ENCODE measurements around the gene FBN2. TPM values are rescaled to one million over a fixed set of nuclear protein-coding genes. Genes with fewer than 3 reads are reported as not detected.

FBN2 gene
- total and polyA plus RNA-seq, 7 donors, result under 0.01 to 0.46 (median 0.04) TPM; not detected in 1

DNA sequence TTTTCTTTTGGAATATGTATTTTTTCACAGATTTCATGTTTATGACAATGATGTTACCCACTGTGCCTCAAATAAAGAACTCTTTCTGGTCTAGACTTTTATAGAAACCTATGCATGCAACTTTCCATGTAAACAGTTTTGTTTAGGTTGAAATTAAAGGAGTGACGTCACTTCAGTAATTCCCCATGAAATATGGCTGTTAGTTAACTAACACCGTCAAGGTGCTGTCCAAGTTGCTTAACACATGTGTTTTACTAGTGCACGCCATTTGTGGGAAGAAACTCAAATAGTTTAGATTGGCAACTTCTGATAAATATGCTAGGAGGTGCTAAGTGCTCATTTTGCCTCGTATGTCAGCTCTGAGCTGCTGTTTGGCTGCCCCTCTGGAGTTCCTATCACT, 102.2 kb downstream of the FBN2 start:
- Histone ChIP-seq H3K36me3 (ENCODE audit: insufficient read depth in 1 of 2, low read depth in 1 of 2) (no peaks in the 10 kb centered on the region), H3K9me3 (no peaks in the 10 kb centered on the region), H3K27ac (no peak overlapping the region), H3K4me1 (no peaks in the 10 kb centered on the region), H3K4me3 (no peak overlapping the region), H3K27me3 (ENCODE audit: insufficient read depth in 3 of 3, low read length in 2 of 3) (no peaks in the 10 kb centered on the region)
- 45 to 71% (median 64%) methylated on average over 4 of the region's 4 CpGs for WGBS, 3 donors
- no peak for TF ChIP-seq CTCF (IDR thresholded peaks at IDR 0.05)
- ATAC-seq (no peak), DNase-seq (no peak)
- intact Hi-C loops (cut with DNase I), result no loop called here

- ATAC-seq (no peak), DNase-seq (no peak)
- TF ChIP-seq CTCF (IDR thresholded peaks at IDR 0.05), result no peak
- Histone ChIP-seq H3K27me3 (ENCODE audit: insufficient read depth in 3 of 3, low read length in 2 of 3) (no peaks in the 10 kb centered on the region), H3K4me3 (no peak overlapping the region), H3K9me3 (no peaks in the 10 kb centered on the region), H3K27ac (no peak overlapping the region), H3K36me3 (ENCODE audit: insufficient read depth in 1 of 2, low read depth in 1 of 2) (no peaks in the 10 kb centered on the region), H3K4me1 (no peaks in the 10 kb centered on the region)
- intact Hi-C loops (cut with DNase I), result no loop called here
Observed at GRCh38 chr5:128434993-128435392, 103.1 kb downstream of the FBN2 start.

GRCh38 chr5:128432913-128433440, 105.1 kb downstream of the FBN2 start:
- Histone ChIP-seq H3K36me3 (ENCODE audit: insufficient read depth in 1 of 2, low read depth in 1 of 2) (no peaks in the 10 kb centered on the region), H3K27ac (no peak overlapping the region), H3K4me1 (no peaks in the 10 kb centered on the region), H3K4me3 (no peak overlapping the region), H3K27me3 (ENCODE audit: insufficient read depth in 3 of 3, low read length in 2 of 3) (no peaks in the 10 kb centered on the region), H3K9me3 (no peaks in the 10 kb centered on the region)
- intact Hi-C loops (cut with DNase I), result no loop called here
- 84 to 90% (median 86%) methylated on average over 2 of the region's 2 CpGs for WGBS, 3 donors
- DNase-seq, result no peak
- TF ChIP-seq CTCF (IDR thresholded peaks at IDR 0.05), result no peak
- ATAC-seq, result no peak

DNA sequence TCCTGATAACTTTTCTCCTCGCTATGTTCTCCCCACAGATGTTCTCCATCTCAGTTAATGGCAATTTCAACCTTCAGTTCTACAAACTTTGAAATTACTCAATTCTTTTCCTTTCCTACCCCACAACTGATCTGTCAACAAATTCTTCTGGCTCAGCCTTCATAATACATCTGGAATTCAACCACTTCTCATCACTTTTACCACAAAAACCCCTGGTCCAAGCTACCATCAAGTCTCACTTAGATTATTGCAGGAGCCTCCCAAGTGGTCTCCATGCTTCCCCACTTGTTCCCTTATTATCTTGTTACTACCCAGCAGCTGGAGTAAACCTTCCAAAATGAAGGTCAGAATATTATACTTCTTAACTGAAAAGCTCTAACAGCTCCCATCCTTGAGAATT, 110.1 kb downstream of the FBN2 start:
- DNase-seq (no peak), ATAC-seq (no peak)
- Histone ChIP-seq H3K4me3 (no peak overlapping the region), H3K27me3 (ENCODE audit: insufficient read depth in 3 of 3, low read length in 2 of 3) (no peaks in the 10 kb centered on the region), H3K27ac (no peak overlapping the region), H3K36me3 (ENCODE audit: insufficient read depth in 1 of 2, low read depth in 1 of 2) (no peaks in the 10 kb centered on the region), H3K9me3 (no peaks in the 10 kb centered on the region), H3K4me1 (no peaks in the 10 kb centered on the region)
- TF ChIP-seq CTCF (IDR thresholded peaks at IDR 0.05), result no peak
- intact Hi-C loops (cut with DNase I), result no loop called here
- WGBS, 3 donors, result 89 to 100% (median 97%) methylated on average over 1 of the region's 1 CpG

DNA sequence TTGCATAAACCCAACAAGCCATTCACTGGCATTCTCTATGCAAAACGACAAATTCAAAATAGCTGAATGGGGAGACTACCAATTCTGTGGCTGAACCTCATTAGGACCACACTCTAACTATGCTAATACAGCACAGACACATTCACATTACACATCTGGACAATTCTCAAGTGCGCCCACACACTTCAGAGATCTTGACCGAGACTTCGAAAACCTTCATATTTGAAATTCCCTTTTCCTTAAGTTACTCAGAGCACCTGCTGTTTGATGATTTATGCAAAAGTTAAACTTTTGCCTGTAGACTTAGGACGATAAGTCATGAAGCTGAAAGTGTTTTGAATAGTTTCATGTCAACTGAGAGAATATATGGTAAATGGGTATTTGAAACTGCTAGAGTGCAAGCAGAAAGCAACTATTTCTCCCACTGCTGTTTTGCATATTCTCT, 111.9 kb downstream of the FBN2 start:
- 58 to 68% (median 66%) methylated on average over 5 of the region's 5 CpGs for WGBS, 3 donors
- Histone ChIP-seq H3K9me3 (no peaks in the 10 kb centered on the region), H3K27me3 (ENCODE audit: insufficient read depth in 3 of 3, low read length in 2 of 3) (no peaks in the 10 kb centered on the region), H3K36me3 (ENCODE audit: insufficient read depth in 1 of 2, low read depth in 1 of 2) (no peaks in the 10 kb centered on the region), H3K4me3 (no peak overlapping the region), H3K4me1 (no peaks in the 10 kb centered on the region), H3K27ac (no peak overlapping the region)
- no peak for DNase-seq
- intact Hi-C loops (cut with DNase I), result no loop called here
- ATAC-seq, result no peak
- no peak for TF ChIP-seq CTCF (IDR thresholded peaks at IDR 0.05)

Measured in psoas muscle (tissue), 8 donors.